PFSK-1 (cell line): Measurements from ENCODE around the gene SF1.

Source experiments
- FOXP2 ChIP-seq: optimal IDR thresholded peaks from 2 replicates; pipeline ENCODE3; 2011; ENCODE audit warnings: borderline replicate concordance, control low read depth, inconsistent platforms; ENCODE audit not compliant: insufficient read depth; ENCODE audit errors: extremely low read length, extremely low read depth
- POLR2AphosphoS5 ChIP-seq: IDR thresholded peaks from 2 replicates; pipeline ENCODE4 v1.6.1; 2012; ENCODE audit warnings: low read depth, mild to moderate bottlenecking, control low read depth, low read length, moderate library complexity
- REST ChIP-seq, 2 experiments: IDR thresholded peaks; 2 replicates each; pipeline versions ENCODE4 v1.6.1 to v1.8.0; 2011 to 2012; ENCODE audit warnings: low read depth in 2 of 2, low read length in 2 of 2, control low read depth in 1 of 2, inconsistent platforms in 1 of 2, mild to moderate bottlenecking in 1 of 2, moderate library complexity in 1 of 2; ENCODE audit not compliant: insufficient read depth in 1 of 2
- SIN3A ChIP-seq: IDR thresholded peaks from 2 replicates; pipeline ENCODE4 v1.6.1; 2012; ENCODE audit warnings: mild to moderate bottlenecking, low read length, moderate library complexity, borderline replicate concordance; ENCODE audit not compliant: insufficient read depth
- TAF1 ChIP-seq: IDR thresholded peaks from 2 replicates; pipeline ENCODE4 v1.6.1; 2012; ENCODE audit warnings: low read length, control low read depth, borderline replicate concordance; ENCODE audit not compliant: insufficient read depth

The SF1 gene

GRCh38 chr11:64796047-64796756 is 17.9 kb upstream of the SF1 start:
- TF ChIP-seq FOXP2: no peak
- TF ChIP-seq SIN3A: no peak
- no peak for TF ChIP-seq TAF1
- no peak for TF ChIP-seq POLR2AphosphoS5
- TF ChIP-seq REST (IDR thresholded peaks at IDR 0.05; ENCODE audit: insufficient read depth in 1 of 2, low read depth in 2 of 2, low read length in 2 of 2): no peak

GRCh38 chr11:64794526-64794925 is 16.2 kb upstream of the SF1 start:
- no peak for TF ChIP-seq FOXP2

GRCh38 chr11:64793271-64794160 is 15.2 kb upstream of the SF1 start:
- TF ChIP-seq REST (IDR thresholded peaks at IDR 0.05; ENCODE audit: insufficient read depth in 1 of 2, low read depth in 2 of 2, low read length in 2 of 2) (no peak), TAF1 (no peak), SIN3A (no peak), FOXP2 (no peak), POLR2AphosphoS5 (no peak)

GRCh38 chr11:64792482-64792881 is 14.1 kb upstream of the SF1 start:
- TF ChIP-seq TAF1: no peak

GRCh38 chr11:64791781-64792291 is 13.5 kb upstream of the SF1 start:
- TF ChIP-seq SIN3A (no peak), TAF1 (no peak), POLR2AphosphoS5 (no peak), FOXP2 (no peak), REST (IDR thresholded peaks at IDR 0.05; ENCODE audit: insufficient read depth in 1 of 2, low read depth in 2 of 2, low read length in 2 of 2) (no peak)
